HCT116 (cell line): Measurements from ENCODE around the gene FTCD. TPM values are rescaled to one million over a fixed set of nuclear protein-coding genes. Genes with fewer than 3 reads are reported as not detected.

Source experiments
- ATAC-seq: fragments of 200-7000 bp; cut with Tn5 transposase; 2 replicates; pipeline ENCODE4 v1.9.1; 2020; ENCODE audit warnings: mild to moderate bottlenecking, moderate library complexity
- BruUV-seq: library from RNA; stranded (reverse); fragments of 400-500 nt; replicated peaks from 2 replicates; lab custom pipeline; 2021; lab: Mats Ljungman, UMichigan
- CTCF ChIA-PET: fragments of 300-600 bp; sonication (Branson Sonifier 250); formaldehyde crosslinking; loops from one replicate; lab custom pipeline; 2021; ENCODE audit warnings: antibody characterized with exemption; lab: Charles Lee
- POLR2A ChIA-PET: fragments of 300-600, 350-600 bp; sonication (Branson Sonifier 250); formaldehyde crosslinking; loops from one replicate; lab custom pipeline; 2021; ENCODE audit warnings: antibody characterized with exemption; lab: Charles Lee
- RAD21 ChIA-PET, 2 experiments: fragments of 300-600 bp; sonication (Branson Sonifier 250); formaldehyde crosslinking; loops; one replicate each; lab custom pipeline; 2023; ENCODE audit warnings: low total read pairs in 2 of 2; ENCODE audit not compliant: uncharacterized antibody in 2 of 2, unreplicated experiment in 2 of 2, low non-redundant PET in 1 of 2; lab: Charles Lee
- DNase-seq: peaks from one replicate; pipeline ENCODE4 v3.0.0-alpha.2; 2010; ENCODE audit warnings: low read depth, low spot score
- H2AFZ ChIP-seq: fragments of 200-600 bp; shearing (Covaris generic), sonication (generic); 2 replicates; pipeline ENCODE4 v1.6.1; 2017; ENCODE audit warnings: low read depth, mixed run types, mixed read lengths, antibody characterized with exemption, low read length; ENCODE audit not compliant: poor library complexity, severe bottlenecking
- H3K27ac ChIP-seq: 2 replicates; pipeline ENCODE4 v1.5.1; 2012; ENCODE audit warnings: low read depth, low read length
- H3K27me3 ChIP-seq: fragments of 200-600 bp; sonication (generic); 2 replicates; pipeline ENCODE4 v1.6.1; 2016; ENCODE audit warnings: mixed run types, low read length, mixed read lengths; ENCODE audit not compliant: insufficient read depth
- H3K36me3 ChIP-seq, 2 experiments: fragments of 200-500 bp in 1 of 2; fragments of 200-600 bp in 1 of 2; sonication (Bioruptor generic) in 1 of 2; sonication (generic) in 1 of 2; 2 replicates each; pipeline versions ENCODE4 v1.5.1 to v1.6.1; 2014 to 2016; ENCODE audit warnings: low read length in 2 of 2, inconsistent platforms in 1 of 2, mixed read lengths in 1 of 2, mixed run types in 1 of 2; ENCODE audit not compliant: insufficient read depth in 2 of 2, control insufficient read depth in 1 of 2
- H3K4me1 ChIP-seq, 2 experiments: fragments of 200-600 bp in 1 of 2; sonication (generic) in 1 of 2; 2 replicates each; pipeline versions ENCODE4 v1.5.1 to v1.6.1; 2012 to 2017; ENCODE audit warnings: low read length in 2 of 2, inconsistent platforms in 1 of 2, mild to moderate bottlenecking in 1 of 2, mixed read lengths in 1 of 2, mixed run types in 1 of 2, moderate library complexity in 1 of 2; ENCODE audit not compliant: insufficient read depth in 2 of 2, control insufficient read depth in 1 of 2
- H3K4me2 ChIP-seq: fragments of 200-600 bp; sonication (generic); 2 replicates; pipeline ENCODE4 v1.6.1; 2017; ENCODE audit warnings: mixed run types, low read length, mixed read lengths
- H3K4me3 ChIP-seq, 2 experiments: fragments of 200-600 bp in 1 of 2; sonication (generic) in 1 of 2; replicated peaks in 1 of 2; 2 replicates each; pipeline ENCODE4 v1.5.1; 2011 to 2016; ENCODE audit warnings: low read length in 2 of 2, control low read depth in 1 of 2, low read depth in 1 of 2, mild to moderate bottlenecking in 1 of 2, mixed read lengths in 1 of 2, mixed run types in 1 of 2
- H3K79me2 ChIP-seq: fragments of 200-600 bp; sonication (generic); 2 replicates; pipeline ENCODE4 v1.6.1; 2017; ENCODE audit warnings: mild to moderate bottlenecking, mixed run types, low read length, moderate library complexity, mixed read lengths; ENCODE audit not compliant: insufficient read depth
- H3K9ac ChIP-seq: fragments of 200-600 bp; sonication (generic); 2 replicates; pipeline ENCODE4 v1.6.1; 2016; ENCODE audit warnings: low read length, mixed read lengths
- H3K9me2 ChIP-seq: fragments of 200-600 bp; sonication (generic), shearing (Covaris generic); 2 replicates; pipeline ENCODE4 v1.6.1; 2017; ENCODE audit warnings: mixed run types, mild to moderate bottlenecking, moderate library complexity; ENCODE audit not compliant: insufficient read depth
- H3K9me3 ChIP-seq, 2 experiments: fragments of 200-500 bp in 1 of 2; fragments of 200-600 bp in 1 of 2; sonication (Bioruptor generic) in 1 of 2; sonication (generic) in 1 of 2; 2 replicates each; pipeline ENCODE4 v1.6.1; 2014 to 2017; ENCODE audit warnings: low read length in 2 of 2, mixed read lengths in 2 of 2, inconsistent platforms in 1 of 2, low read depth in 1 of 2, mild to moderate bottlenecking in 1 of 2, mixed run types in 1 of 2, moderate library complexity in 1 of 2; ENCODE audit not compliant: control insufficient read depth in 1 of 2, insufficient read depth in 1 of 2
- H4K20me1 ChIP-seq: fragments of 200-600 bp; sonication (generic), shearing (Covaris generic); 2 replicates; pipeline ENCODE4 v1.6.1; 2017; ENCODE audit warnings: mixed run types, mild to moderate bottlenecking, moderate library complexity; ENCODE audit not compliant: insufficient read depth
- CBX3 ChIP-seq: IDR thresholded peaks from 2 replicates; pipeline ENCODE4 v1.6.1; 2012; ENCODE audit warnings: low read depth
- CTCF ChIP-seq, 3 experiments: fragments of 200-600 bp in 1 of 3; sonication (generic) in 1 of 3; IDR thresholded peaks in 2 of 3; conservative IDR thresholded peaks in 1 of 3; 2 replicates each; pipeline ENCODE4 v1.5.1; 2012 to 2017; ENCODE audit warnings: low read depth in 2 of 3, low read length in 2 of 3, antibody characterized with exemption in 1 of 3, borderline replicate concordance in 1 of 3, control low read depth in 1 of 3, mild to moderate bottlenecking in 1 of 3, mixed read lengths in 1 of 3, mixed run types in 1 of 3, moderate library complexity in 1 of 3; ENCODE audit not compliant: insufficient read depth in 1 of 3
- EGR1 ChIP-seq: IDR thresholded peaks from 2 replicates; pipeline ENCODE4 v1.6.1; 2012; ENCODE audit warnings: low read depth
- ELF1 ChIP-seq: IDR thresholded peaks from 2 replicates; pipeline ENCODE4 v1.6.1; 2012; ENCODE audit warnings: low read depth, borderline replicate concordance
- EZH2 ChIP-seq: fragments of 200-600 bp; sonication (generic); IDR thresholded peaks from 2 replicates; pipeline ENCODE4 v1.6.1; 2017; ENCODE audit warnings: antibody characterized with exemption, mixed run types
- EZH2phosphoT487 ChIP-seq: fragments of 200-600 bp; IDR thresholded peaks from 2 replicates; pipeline ENCODE4 v1.6.1; 2018; ENCODE audit warnings: antibody characterized with exemption, borderline replicate concordance
- JUND ChIP-seq: IDR thresholded peaks from 2 replicates; pipeline ENCODE4 v1.6.1; 2012
- MAX ChIP-seq: IDR thresholded peaks from 2 replicates; pipeline ENCODE4 v1.6.1; 2012
- POLR2A ChIP-seq: IDR thresholded peaks from 2 replicates; pipeline ENCODE4 v1.7.0; 2011; ENCODE audit warnings: borderline replicate concordance; ENCODE audit not compliant: insufficient read depth, insufficient read length; ENCODE audit errors: extremely low read depth
- POLR2AphosphoS5 ChIP-seq: IDR thresholded peaks from 2 replicates; pipeline ENCODE4 v1.6.1; 2011; ENCODE audit warnings: mild to moderate bottlenecking, low read depth, low read length, moderate library complexity
- RAD21 ChIP-seq: IDR thresholded peaks from 2 replicates; pipeline ENCODE4 v1.6.1; 2012; ENCODE audit warnings: low read depth, mild to moderate bottlenecking
- REST ChIP-seq: IDR thresholded peaks from 2 replicates; pipeline ENCODE4 v1.6.1; 2012; ENCODE audit warnings: low read depth
- SIN3A ChIP-seq: IDR thresholded peaks from 2 replicates; pipeline ENCODE4 v1.6.1; 2012; ENCODE audit warnings: low read depth
- SRF ChIP-seq: IDR thresholded peaks from 2 replicates; pipeline ENCODE4 v1.6.1; 2012; ENCODE audit warnings: low read depth
- TCF7L2 ChIP-seq: IDR thresholded peaks from 2 replicates; pipeline ENCODE4 v1.7.0; 2011; ENCODE audit warnings: borderline replicate concordance, inconsistent platforms; ENCODE audit not compliant: insufficient read depth, insufficient read length; ENCODE audit errors: extremely low read depth
- YY1 ChIP-seq: IDR thresholded peaks from 2 replicates; pipeline ENCODE4 v1.6.1; 2011; ENCODE audit warnings: low read length, low read depth, moderate library complexity, mild to moderate bottlenecking; ENCODE audit not compliant: insufficient replicate concordance; ENCODE audit errors: extremely low read depth
- ZFX ChIP-seq: fragments of 450-650 bp; IDR thresholded peaks from 2 replicates; pipeline ENCODE4 v1.6.1; 2017
- ZNF274 ChIP-seq: fragments of 200-500 bp; sonication (Bioruptor generic); IDR thresholded peaks from 2 replicates; pipeline ENCODE4 v1.6.1; 2014; ENCODE audit warnings: mild to moderate bottlenecking, low read depth, low read length, inconsistent platforms
- intact Hi-C: fragments of 100-400 bp; cut with micrococcal nuclease; formaldehyde crosslinking; loops from 2 replicates; pipeline ENCODE4 v1.10.0; 2022
- total RNA-seq: library from RNA; stranded (reverse); gene quantifications from one replicate; pipeline ENCODE4 v1.2.1, GENCODE V29; 2021; ENCODE audit not compliant: unreplicated experiment

Gene FTCD
- total RNA-seq, 1 experiment from 2014 or later = 2.5 TPM

GRCh38 chr21:46111193-46111571 is 44.2 kb downstream of the FTCD start:
- TF ChIP-seq MAX (no peak), ELF1 (no peak), SRF (no peak), EZH2 (no peak), TCF7L2 (no peak), POLR2A (no peak), EZH2phosphoT487 (no peak), EGR1 (no peak), REST (no peak), YY1 (no peak), ZNF274 (no peak), CTCF (IDR thresholded peaks at IDR 0.05 in 2 of 3, conservative IDR thresholded peaks at IDR 0.05 in 1 of 3; ENCODE audit: borderline replicate concordance in 1 of 3, insufficient read depth in 1 of 3, low read depth in 2 of 3, low read length in 2 of 3) (no peak), RAD21 (no peak), SIN3A (no peak), JUND (no peak), POLR2AphosphoS5 (no peak), ZFX (no peak), CBX3 (no peak)
- H2AFZ ChIP-seq = no peak overlapping the region
- no peaks in the 10 kb centered on the region for H3K4me1 ChIP-seq
- H3K4me2 ChIP-seq = no peak overlapping the region
- ChIA-PET RAD21 (no interaction called here), POLR2A (no interaction called here), CTCF (no interaction called here)
- peaks cover 6 to 18% of the 10 kb centered on the region in 2 experiments; a peak in 3 of 4 replicates for H3K36me3 ChIP-seq
- peaks cover 3 to 7% of the 10 kb centered on the region in 2 experiments; a peak in 2 of 4 replicates for H3K9me3 ChIP-seq
- H3K79me2 ChIP-seq = no peaks in the 10 kb centered on the region
- DNase-seq (no peak), ATAC-seq (no peak)
- H3K9ac ChIP-seq = no peak overlapping the region
- no peak overlapping the region for H3K27ac ChIP-seq
- H3K4me3 ChIP-seq = no peak overlapping the region
- intact Hi-C loops = no loop called here
- no peaks in the 10 kb centered on the region for H3K9me2 ChIP-seq
- no peaks in the 10 kb centered on the region for H4K20me1 ChIP-seq
- BruUV-seq = no TSS peak
- H3K27me3 ChIP-seq = no peaks in the 10 kb centered on the region
